Ecto neural progenitor cell (in vitro differentiated cells): ENCODE results near the gene OR2B6.
"Not testable (repeated sequence)": the region's sequence is repeated elsewhere in the genome, so short reads cannot be mapped to it uniquely, and the experiment has no call there.

Experiments used
- DNase-seq: peaks from one replicate; pipeline ENCODE4 v3.0.0-alpha.2; 2018; ENCODE audit warnings: low spot score

The OR2B6 gene

DNA sequence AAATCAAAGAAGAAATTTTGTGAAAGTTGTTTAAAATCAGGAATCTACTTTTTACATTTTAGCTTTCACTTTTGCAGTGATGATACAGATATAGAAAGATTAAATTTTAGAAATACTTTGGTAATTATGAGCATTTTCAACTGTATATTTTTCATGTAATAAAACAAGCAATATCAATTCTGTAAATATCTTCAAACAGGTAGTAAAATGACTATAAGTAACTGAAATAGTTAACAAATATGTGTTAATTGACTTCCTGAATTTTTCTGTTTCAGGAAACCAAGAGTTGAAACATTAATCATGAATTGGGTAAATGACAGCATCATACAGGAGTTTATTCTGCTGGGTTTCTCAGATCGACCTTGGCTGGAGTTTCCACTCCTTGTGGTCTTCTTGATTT is at the start of gene OR2B6:
TSS of gene OR2B6 (plus strand) at position 301 of the 400 bp plus-strand sequence. CDS start at position 301, 0 bp downstream.
- DNase-seq: no peak

DNA sequence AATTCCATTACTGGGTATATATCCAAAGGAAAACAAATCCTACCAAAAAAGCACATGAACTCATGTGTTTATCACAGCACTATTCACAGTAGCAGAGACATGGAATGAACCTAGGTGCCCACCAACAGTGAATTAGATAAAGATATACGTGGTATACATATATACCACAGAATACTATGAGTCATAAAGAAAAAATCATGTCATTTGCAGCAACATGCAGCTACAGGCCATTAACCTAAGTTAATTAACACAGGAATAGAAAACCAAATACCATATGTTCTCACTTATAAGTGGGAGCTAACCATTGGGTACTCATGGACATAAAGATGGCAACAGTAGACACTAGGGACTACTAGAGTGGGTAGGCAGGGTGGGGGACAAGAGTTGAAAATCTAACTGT is 49.0 kb upstream of the OR2B6 start:
- no peak for DNase-seq

DNA sequence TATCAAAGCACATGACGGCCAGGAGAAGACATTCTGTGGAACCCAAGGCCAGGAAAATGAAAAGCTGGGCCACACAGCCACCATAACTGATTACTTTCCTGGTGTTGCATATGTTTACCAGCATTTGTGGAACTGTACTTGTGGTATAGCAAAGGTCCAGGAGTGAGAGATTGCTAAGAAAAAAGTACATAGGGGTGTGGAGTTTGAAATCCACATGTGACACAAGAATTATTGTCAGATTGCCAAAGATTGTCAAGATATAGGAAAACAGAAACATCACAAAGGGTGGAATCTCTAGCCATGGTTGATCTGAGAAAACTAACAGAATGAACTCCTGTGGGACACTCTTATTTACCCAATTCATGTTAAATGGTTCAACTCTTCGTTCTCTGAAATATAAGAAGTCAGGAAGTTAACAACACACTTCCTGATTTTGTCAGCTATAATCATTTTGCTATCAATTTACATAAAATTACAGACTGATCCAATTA is 45.0 kb upstream of the OR2B6 start, which contains the start of gene OR2B2:
TSS of gene OR2B2 (minus strand) at position 441 of the 491 bp plus-strand sequence. CDS start at position 364, 77 bp downstream.
- no peak for DNase-seq

DNA sequence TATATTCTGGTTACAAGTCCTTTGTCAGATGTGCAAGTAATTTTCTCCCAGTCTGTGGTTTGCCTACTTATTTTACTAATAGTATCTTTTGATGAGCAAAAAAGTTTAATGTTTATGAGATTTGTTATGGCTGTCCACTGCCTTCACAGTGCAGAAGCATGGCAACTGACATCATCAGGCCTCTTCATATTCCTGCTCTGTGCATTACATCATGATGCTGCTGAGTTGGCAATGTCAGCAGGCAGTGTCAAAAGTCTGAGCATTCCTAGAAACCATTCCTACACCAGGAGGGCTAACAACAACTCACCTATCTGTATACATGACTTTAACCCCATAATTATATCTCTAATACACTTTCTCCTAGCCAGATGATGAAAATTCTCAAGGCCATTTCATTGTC is 34.1 kb upstream of the OR2B6 start:
- no peak for DNase-seq

DNA sequence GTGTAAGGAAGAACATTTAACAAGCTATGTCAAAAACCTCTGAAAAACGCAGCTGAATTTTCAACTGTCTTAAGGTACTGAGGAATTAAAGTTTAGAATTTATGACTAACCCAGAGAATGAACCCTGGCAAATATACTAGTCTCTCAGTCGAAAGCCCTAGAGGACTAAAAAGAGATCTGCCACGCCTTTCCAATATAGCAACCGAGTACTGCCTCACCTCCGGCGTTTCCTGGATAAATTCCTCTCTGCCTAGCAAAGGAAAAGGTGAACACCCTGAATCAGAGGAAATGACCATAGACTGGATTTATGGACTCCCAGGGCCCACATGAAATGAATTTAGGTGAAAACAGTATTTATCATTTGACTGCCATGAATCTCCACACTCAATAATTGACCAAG is 32.9 kb upstream of the OR2B6 start:
- no peak for DNase-seq

DNA sequence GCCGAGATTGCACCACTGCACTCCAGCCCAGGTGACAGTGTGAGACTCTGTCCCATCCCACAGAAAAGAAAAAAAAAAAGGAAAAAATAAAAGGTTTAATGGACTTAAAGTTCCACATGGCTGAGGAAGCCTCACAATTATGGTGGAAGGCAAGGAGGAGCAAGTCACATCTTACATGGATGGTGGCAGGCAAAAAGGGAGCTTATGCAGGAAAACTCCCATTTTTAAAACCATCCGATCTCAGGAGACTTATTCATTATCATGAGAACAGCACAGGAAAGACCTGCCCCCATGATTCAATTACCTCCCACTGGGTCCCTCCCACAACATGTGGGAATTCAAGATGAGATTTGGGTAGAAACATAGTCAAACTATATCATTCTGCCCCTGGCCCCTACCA is 29.0 kb upstream of the OR2B6 start:
- DNase-seq: not testable (repeated sequence)

DNA sequence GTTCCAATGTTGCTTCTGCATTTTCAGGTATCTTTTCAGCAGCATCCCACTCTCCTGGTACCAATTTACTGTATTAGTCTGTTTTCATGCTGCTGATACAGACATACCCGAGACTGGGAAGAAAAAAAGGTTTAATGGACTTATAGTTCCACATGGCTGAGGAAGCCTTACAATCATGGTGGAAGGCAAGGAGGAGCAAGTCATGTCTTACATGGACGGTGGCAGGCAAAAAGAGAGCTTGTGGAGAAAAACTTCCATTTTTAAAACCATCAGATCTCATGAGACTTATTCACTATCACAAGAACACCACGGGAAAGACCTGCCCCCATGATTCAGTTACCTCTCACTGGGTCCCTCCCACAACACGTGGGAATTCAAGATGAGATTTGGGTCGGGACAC is 27.1 kb upstream of the OR2B6 start:
- not testable (repeated sequence) for DNase-seq

DNA sequence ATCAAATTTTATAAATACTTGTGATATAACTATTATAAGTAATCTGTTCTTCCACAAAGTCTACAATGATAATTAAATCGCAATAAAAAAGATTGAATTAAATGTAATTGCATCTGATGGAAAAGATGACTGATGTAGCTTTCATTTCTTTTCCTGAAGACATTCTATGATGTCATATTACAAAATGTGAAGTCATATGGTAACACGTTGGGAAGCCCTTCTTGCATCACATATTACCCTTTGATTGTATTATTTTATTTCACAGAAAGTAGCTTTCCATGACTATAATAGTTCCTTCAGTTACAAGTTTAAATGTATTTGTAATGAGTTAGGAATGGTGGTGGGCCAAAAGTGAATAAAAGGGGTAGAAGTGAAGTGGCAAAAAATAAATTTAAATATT is 25.8 kb upstream of the OR2B6 start:
- DNase-seq: no peak

DNA sequence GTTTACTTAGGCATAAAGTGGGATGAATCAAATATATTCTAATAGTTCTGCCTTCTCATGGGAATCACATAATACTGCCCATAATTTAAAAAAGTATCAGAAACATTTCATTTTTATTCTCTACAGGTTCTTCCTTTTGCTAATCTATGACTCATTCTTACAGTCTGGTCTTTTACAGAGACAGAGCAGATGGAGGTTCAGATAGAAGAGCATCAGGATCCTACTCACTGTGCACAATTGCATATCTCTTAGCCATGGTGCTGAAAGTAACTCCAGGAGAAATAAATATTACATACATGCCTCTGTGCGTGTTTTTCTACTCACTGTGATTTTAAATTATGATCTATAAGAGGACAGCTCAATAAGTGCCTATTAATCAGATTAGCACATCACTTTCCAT is 16.3 kb upstream of the OR2B6 start:
- no peak for DNase-seq

DNA sequence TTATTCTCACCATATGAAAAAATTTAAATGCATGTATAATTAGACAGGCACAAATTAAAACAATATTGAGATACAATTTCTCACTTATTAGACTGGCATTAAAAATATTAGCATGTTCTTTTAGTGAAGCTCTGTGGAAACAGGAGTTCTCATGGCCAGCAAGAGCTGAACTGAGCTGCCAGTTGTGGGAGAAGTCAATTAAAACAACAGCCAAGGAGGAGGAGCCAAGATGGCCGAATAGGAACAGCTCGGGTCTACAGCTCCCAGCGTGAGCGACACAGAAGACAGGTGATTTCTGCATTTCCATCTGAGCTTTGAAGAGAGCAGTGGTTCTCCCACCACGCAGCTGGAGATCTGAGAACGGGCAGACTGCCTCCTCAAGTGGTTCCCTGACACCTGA is 14.0 kb upstream of the OR2B6 start:
- not testable (repeated sequence) for DNase-seq

DNA sequence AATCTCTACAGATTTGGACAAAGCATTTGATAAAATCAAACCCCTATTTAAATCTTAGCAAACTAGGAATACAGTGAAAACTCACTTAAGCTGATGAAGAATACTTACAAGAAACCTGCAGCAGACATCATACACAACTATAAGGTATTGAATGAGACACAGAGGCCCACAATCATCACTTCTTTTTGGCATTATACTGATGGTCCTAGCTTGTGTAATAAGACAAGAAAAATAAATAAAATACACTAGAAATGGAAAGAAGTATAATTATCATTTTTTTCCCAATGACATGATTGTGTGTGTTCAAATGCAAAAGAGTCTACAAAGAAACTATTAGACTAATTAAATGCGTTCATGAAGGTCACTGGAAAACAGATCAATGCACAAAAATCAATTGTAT is 8.8 kb upstream of the OR2B6 start:
- DNase-seq: no peak

DNA sequence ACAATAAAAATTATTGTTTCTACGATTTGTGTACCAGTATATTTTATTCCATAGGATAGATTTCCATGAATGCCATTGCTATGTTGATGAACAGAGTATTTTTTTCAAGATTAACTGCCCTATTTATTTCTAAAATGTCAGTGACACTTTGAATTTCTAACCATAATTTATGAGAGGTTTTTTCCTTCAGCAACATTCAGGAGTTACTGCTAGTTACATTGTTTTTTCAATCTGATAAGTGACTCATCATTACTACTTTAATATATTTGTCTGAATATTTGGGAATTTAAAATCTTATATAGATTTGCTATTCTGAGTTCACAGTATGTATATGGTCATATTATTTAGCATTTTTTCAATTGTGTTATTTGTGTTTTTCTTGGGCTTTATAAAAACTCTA is 6.0 kb upstream of the OR2B6 start:
- no peak for DNase-seq

DNA sequence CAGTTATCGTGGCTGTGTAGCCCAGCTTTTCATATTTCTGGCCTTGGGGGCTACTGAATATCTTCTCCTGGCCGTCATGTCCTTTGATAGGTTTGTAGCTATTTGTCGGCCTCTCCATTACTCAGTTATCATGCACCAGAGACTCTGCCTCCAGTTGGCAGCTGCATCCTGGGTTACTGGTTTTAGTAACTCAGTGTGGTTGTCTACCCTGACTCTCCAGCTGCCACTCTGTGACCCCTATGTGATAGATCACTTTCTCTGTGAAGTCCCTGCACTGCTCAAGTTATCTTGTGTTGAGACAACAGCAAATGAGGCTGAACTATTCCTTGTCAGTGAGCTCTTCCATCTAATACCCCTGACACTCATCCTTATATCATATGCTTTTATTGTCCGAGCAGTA is 475 bp downstream of the OR2B6 start:
- DNase-seq: no peak

DNA sequence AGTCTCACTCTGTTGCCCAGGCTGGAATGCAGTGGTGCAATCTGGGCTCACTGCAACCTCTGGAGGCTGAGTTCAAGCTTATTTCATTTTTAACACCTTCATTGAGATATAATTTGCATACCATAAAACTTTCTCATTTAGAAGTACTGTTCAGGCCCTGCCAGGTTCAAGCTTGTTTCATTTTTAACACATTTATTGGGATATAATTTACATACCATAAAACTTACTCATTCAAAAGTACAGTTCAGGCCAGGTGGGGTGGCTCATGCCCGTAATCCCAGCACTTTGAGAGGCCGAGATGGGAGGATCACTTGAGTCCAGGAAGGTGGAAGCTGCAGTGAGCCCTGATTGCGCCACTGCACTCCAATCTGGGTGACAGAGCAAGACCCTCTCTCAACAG is 5.5 kb downstream of the OR2B6 start:
- DNase-seq: no peak

DNA sequence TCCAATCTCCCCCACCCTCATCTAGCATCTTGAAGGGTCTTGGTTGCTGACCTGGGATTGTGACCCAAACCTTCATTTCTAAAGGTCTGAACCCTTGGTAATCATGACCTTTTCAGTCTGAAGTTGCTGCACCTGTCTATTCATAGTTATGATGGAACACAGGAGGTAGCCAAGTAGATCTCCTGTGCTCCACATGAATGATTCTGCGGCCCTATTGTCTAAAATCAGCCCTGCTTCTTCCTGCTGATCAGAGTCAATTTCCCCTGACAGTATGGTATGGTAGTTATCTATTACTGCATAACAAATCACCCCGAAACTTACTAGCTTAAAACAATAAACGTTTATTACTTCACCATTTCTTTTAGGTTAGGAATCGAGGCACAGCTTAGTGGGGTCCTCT is 9.0 kb downstream of the OR2B6 start:
- DNase-seq: no peak

DNA sequence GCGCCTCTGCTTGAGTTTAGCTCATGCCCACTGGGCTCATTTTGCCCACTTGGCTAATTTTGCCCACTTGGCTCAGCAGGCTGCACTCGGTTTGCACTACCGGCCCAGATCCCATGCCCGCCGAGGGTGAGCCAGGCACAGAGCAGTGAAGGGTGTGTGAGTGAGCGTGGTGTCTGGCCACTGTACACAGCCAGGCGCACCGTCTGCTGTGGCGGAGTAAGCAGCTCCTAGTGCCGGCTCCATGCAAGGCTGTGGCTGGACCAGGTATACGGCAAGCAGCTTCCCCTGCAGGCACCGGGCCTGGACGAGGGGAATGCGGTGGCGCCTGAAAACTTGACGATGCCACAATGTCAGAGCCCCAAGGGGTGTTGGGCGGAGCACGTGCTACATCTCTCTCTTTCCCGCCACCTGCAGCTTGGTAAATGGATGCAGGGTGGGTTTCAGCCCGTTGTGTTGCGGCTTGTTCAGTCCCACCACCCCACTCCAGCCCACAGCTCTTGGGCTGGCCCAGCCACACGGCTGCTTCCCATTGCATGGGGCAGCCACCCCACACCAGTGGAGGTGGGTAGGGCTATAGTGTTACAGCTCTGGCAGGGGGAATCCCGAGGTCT is 9.9 kb downstream of the OR2B6 start:
- no peak for DNase-seq

DNA sequence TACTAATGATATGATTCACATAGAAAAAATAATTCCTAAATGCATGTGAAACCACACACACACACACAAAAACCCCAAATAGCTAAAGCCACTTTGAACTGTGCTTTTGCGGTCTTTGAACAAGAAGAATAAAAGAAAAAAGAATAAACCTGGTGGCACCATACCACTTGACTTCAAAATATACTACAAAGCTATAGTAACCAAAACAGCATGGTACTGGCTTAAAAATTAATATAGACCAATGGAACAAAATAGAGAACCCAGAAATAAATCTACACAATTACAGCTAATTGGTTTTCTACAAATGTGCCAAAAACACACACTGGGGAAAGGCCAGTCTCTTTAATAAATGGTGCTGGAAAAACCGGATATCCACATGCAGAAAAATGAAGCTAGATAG is 13.4 kb downstream of the OR2B6 start:
- DNase-seq: no peak

DNA sequence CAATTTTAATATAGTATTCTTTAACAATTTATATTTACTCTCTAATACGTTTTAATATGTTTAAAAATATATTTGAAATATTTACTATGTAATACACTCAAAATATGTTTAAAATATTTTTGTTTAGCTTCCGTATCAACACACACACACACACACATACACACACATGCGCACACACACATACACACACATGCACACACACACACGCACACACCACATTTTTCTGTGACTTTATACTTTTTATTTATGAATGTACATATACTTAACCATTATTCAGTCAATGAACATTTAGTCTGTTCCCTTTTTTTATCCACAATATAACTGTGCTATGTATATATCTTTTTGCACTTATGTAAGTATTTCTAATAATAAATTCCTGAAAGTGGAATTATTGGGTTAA is 15.7 kb downstream of the OR2B6 start:
- DNase-seq: no peak

DNA sequence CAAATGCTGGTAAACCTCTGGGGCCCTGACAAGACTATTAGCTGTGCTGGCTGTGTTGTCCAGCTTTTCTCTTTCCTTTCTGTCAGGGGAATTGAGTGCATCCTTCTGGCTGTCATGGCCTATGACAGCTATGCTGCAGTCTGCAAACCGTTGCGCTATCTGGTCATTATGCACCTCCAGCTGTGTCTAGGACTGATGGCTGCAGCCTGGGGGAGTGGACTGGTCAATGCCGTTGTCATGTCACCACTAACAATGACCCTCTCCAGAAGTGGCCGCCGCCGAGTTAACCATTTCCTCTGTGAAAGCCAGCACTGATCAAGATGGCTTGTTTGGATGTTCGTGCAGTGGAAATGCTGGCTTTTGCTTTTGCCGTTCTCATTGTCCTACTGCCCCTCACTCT is 20.3 kb downstream of the OR2B6 start:
- DNase-seq: no peak

DNA sequence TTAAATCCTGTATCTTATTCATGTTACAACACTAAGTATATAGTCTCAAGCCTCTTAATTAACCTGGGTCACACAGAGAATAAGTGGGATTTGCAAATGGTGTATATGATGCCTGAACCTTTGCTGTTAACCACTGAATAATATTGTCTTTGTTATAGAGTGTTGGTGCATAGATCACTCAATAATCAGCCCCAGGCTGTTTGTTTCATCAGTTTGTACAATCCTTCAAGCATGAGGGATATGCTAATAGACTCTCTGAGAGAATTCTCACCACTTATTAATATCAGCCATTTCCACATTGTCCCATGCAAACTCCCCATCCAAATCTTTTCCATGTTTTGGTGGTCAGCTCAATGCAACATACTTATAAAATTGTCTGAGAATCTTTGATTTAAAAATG is 21.7 kb downstream of the OR2B6 start:
- DNase-seq: no peak

DNA sequence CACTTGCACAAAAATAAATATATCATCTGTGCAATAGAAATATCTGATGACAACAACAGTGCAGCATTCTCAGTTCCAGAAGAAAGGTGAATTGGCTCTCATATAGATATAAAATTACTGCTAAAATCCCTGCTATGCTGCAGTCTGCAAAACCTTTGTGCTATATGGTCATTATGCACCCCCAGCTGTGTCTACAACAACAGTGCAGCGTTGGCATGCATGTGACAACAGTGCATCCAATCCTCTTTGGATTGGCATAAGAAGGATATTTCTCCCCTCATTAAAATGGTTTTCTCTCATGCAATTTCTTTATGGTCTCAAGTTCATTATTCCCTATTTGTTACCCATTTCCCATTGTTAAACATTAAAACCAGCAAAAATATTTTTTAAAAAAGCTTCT is 23.1 kb downstream of the OR2B6 start:
- DNase-seq: no peak

DNA sequence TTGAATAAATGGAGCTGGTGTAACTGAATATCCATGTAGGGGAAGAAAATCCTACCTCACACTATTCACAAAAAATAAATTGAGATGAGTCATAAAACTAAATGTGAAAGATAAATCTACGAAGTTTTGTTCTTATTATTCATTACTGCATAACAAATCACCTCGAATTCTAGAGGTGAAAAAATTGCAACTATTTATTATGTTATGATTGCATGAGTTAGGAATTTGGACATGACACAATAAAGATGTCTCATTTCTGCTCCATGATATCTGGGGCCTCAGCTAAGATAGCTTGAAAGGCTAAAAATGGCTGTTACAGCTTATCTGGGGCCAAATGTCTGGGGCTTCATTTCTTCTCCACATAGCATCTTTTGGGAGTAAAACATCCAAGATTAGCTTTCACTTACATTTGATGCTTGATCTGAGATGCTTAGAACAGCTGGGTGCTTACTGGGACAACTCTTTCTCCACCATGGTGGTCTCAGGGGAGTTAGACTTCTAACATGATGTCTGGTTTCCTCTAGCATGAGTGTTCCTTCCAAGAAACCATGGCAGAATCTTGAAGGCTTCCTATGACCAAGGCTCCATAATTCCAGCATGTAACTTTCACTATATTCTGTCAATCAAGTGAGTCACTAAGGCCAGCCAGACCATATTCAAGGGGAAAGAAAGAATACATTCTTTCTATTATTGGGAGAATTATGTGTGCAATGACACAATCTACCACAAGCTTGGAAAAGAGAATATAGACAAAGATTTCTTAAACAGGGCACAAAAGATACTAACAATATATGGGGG is 30.1 kb downstream of the OR2B6 start:
- no peak for DNase-seq

DNA sequence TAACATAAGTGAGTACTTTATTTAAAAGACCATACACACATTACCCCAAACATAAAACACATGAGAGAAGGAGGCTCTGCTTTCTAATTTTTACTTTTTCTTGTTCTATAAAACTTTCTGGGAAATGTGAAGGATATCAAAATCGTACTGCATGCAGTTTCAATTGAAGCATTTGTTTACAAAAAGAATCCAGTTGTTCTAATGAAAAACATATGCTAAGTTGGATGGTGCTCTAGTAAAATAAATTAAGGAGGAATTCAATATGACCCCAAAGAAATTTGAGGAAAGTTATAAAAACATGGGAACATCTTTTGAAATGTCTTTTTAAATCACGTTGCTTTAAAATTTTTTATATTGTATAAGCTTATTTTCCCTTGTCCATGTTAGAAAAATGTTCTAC is 37.6 kb downstream of the OR2B6 start:
- DNase-seq: no peak
